ENCODE results near the gene CHRNA4.

DNA sequence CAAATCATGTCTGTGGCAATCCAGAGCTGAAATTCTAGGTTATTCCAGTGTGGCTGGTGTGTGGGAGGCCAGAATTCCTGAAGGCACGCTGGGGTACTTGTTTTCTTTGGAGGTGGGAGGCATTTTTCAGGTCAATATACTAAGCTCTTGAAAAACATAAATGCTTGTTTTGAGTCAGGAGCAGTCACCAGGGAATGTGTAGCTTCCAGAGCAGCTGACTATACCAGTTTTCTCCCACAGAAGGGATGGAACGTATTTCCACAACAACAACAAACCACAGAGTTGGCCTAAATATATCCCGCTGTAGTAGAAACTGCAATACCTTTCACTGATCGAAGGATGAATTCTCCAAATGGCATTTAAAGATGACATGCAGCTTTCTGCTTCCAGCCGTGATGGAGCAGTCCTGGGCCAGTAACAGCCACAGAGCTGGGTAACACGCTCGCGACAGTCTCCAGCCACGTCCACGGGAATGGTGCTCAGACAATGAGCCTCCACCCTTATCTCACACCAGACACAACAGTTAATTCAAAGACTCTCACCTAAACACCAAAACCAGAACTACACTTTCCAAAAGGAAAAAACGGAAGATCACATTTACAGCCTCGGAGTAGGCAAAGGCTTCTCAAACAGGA, 23.2 kb downstream of the CHRNA4 start:
- TF ChIP-seq EP300 (IDR thresholded peaks at IDR 0.05; ENCODE audit: low read depth in 2 of 2, low read length in 2 of 2) = no peak
- no peak for TF ChIP-seq EP300 (CRISPR knock-in tag; IDR thresholded peaks at IDR 0.05; ENCODE audit: borderline replicate concordance)
- no peak for TF ChIP-seq PRDM4 (CRISPR knock-in tag; IDR thresholded peaks at IDR 0.05; ENCODE audit: borderline replicate concordance)
- no peak for TF ChIP-seq CTCF (CRISPR knock-in tag; IDR thresholded peaks at IDR 0.05)
- TF ChIP-seq SMARCC2 (IDR thresholded peaks at IDR 0.05) = no peak
- no peak for TF ChIP-seq RBFOX2 (IDR thresholded peaks at IDR 0.05; ENCODE audit: low read depth, low read length)
- no peak for TF ChIP-seq NFIC (IDR thresholded peaks at IDR 0.05; ENCODE audit: low read length)
- no peak for TF ChIP-seq MAFK (conservative IDR thresholded peaks at IDR 0.05 in 1 of 2, IDR thresholded peaks at IDR 0.05 in 1 of 2; ENCODE audit: low read length in 2 of 2)
- no peak for TF ChIP-seq ZNF737 (CRISPR knock-in tag; IDR thresholded peaks at IDR 0.05; ENCODE audit: borderline replicate concordance)
- TF ChIP-seq MZF1 (CRISPR knock-in tag; IDR thresholded peaks at IDR 0.05; ENCODE audit: borderline replicate concordance) = no peak
- no peak for TF ChIP-seq SP1 (IDR thresholded peaks at IDR 0.05)
- no peak for TF ChIP-seq SP1 (CRISPR knock-in tag; IDR thresholded peaks at IDR 0.05)
- TF ChIP-seq SIX1 (CRISPR knock-in tag; IDR thresholded peaks at IDR 0.05; ENCODE audit: borderline replicate concordance) = no peak
- TF ChIP-seq PCBP1 (IDR thresholded peaks at IDR 0.05; ENCODE audit: borderline replicate concordance, low read depth, low read length) = no peak
